Retinal pigment epithelial cell (primary cell): ENCODE measurements around the gene MATK.

ENCODE experiments used
- DNase-seq: peaks from one replicate; pipeline ENCODE4 v3.0.0-alpha.2; 2010; ENCODE audit warnings: low read depth
- H3K4me3 ChIP-seq: 2 replicates; pipeline ENCODE4 v1.5.1; 2011; ENCODE audit warnings: mild to moderate bottlenecking, low read length, control low read depth, moderate library complexity
- TF ChIP-seq, protein P1 (sequence below): conservative IDR thresholded peaks from 2 replicates; pipeline ENCODE4 v1.5.1; 2011; ENCODE audit warnings: low read depth, low read length, control low read depth, inconsistent platforms

The MATK gene

DNA sequence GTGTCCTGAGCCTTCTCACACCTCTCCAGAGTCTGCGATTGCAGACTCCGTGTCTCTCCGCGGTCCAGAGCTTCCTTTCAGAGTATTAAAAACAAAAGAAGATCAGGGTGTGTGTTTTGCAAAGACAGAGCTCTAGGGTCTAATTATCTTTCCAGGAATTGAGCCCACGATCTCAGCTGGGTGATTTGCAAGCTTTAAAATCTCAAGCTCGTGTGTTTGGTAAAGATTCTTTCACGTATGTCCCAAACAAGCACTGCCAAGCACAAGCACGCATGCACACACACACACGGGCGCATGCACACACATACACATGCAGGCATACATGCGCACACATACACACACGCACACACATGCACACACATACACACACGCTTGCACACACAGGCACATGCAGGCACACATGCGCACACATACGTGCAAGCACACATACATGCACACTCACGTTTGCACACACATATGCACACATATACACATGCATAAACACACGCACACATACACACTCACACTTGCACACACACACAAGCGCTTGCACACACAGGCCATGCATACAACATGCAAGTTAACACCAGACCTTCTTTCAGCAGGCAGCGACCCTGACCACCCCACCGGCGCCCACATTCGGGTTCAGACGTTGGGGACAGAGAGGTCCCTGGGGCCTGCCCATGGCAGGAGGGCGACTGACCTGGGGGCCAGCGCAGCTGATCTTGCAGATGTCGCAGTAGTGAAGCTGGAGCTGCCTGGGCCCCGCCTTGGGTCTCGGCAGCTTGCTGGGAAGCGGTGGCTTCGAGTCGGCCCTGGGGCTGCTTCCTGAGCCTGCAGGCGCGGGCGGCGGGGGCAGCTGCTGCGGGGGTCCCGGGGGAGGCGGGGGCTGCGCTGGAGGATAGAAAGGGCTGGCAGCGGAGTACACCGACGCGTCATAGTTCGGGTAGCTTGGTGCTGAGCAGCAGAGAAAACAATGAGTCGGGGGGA lies 44.7 kb upstream of the MATK start:
- TF ChIP-seq, protein P1, sequence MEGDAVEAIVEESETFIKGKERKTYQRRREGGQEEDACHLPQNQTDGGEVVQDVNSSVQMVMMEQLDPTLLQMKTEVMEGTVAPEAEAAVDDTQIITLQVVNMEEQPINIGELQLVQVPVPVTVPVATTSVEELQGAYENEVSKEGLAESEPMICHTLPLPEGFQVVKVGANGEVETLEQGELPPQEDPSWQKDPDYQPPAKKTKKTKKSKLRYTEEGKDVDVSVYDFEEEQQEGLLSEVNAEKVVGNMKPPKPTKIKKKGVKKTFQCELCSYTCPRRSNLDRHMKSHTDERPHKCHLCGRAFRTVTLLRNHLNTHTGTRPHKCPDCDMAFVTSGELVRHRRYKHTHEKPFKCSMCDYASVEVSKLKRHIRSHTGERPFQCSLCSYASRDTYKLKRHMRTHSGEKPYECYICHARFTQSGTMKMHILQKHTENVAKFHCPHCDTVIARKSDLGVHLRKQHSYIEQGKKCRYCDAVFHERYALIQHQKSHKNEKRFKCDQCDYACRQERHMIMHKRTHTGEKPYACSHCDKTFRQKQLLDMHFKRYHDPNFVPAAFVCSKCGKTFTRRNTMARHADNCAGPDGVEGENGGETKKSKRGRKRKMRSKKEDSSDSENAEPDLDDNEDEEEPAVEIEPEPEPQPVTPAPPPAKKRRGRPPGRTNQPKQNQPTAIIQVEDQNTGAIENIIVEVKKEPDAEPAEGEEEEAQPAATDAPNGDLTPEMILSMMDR: no peak
- no peak for DNase-seq
- no peak overlapping the region for H3K4me3 ChIP-seq

DNA sequence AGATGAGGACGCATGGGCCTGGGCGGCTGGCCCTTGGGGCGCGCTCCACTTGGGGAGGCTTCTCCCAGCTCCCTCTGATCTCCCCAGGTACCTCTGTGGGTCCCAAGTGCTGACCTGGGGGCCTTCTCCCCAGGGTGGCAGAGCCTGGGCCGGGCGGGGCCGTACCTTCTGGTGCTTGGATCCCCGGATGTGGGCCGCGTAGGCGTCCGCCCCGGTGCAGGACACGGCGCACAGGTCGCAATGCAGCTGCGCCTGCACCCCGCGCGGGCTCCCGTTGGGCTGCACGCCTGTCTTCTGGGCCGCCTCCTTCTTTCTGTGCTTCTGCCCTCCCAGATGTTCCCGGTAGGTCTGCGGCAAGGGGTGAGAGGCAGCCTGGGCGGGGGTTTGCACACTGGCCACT lies 41.1 kb upstream of the MATK start:
- no peak overlapping the region for H3K4me3 ChIP-seq
- TF ChIP-seq, protein P1: no peak
- no peak for DNase-seq

DNA sequence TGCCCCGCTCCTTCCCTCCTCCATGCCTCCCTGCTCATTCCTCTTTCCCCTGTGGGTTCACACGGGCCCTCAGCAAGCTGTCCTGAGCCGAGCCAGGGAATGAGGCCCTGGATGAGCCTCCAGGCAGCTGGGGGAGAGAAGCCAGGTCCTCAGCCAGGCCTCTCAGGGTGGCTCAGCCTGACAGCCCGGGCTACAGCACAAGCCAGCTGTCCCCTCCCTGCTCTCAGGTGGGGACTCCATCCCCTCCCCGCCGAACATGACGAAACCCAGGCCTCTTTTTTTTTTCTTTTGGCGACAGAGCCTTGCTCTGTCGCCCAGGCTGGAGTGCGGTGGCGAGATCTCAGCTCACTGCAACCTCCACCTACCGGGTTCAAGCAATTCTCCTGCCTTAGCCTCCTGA lies 40.0 kb upstream of the MATK start:
- TF ChIP-seq, protein P1: no peak
- no peak for DNase-seq
- H3K4me3 ChIP-seq: no peak overlapping the region

DNA sequence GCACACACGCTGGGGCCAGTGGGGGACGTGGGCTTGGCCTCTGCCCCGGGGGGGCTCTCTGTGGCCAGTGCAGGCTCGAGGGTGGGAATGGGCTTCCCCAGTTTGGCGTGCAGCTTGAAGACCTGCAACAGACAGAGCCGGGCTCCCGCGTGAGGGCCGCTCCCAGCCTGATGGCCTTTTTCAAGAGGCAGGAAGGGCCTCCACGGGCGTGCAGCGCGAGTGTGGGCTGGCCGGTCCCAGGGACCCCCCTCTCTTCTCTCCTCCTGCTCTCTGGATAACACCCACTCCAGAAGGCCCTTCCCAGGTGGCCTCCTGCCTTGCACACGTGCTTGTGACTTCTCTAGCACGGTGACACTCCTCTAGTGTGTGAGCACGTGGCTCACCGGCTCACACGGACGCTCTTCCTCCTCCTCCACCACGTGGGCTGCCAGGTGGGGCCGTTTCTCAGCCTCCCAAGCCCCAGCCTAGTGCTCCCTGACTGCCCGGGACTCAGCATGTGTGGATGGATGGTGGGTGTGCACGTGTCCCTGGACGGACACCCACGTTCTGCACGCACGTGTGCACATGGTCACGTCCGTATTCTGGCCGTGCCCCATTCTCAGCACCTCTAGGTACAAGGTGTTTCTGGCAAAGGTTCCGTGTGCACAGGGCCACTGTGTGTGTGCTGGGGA lies 39.2 kb upstream of the MATK start:
- TF ChIP-seq, protein P1: no peak
- H3K4me3 ChIP-seq: no peak overlapping the region
- no peak for DNase-seq

DNA sequence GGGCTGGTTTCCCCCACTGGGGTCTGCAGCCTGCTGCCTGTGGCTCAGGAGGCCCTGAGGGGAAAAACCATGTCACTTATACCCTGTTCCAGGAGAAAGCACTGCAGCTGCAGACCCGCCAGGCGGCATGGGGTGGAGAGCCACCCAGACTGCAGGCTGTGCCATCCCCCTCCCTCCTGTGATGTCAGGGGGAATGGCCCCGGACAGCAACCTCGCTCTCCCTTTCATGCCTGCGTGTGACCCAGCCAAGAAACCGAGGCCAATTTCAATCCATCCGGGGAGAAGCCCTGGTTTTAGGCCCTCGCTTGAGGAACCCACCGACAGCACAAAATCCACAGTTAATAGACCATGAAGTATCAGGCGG lies 37.2 kb upstream of the MATK start:
- H3K4me3 ChIP-seq: no peak overlapping the region
- TF ChIP-seq, protein P1: no peak
- no peak for DNase-seq

DNA sequence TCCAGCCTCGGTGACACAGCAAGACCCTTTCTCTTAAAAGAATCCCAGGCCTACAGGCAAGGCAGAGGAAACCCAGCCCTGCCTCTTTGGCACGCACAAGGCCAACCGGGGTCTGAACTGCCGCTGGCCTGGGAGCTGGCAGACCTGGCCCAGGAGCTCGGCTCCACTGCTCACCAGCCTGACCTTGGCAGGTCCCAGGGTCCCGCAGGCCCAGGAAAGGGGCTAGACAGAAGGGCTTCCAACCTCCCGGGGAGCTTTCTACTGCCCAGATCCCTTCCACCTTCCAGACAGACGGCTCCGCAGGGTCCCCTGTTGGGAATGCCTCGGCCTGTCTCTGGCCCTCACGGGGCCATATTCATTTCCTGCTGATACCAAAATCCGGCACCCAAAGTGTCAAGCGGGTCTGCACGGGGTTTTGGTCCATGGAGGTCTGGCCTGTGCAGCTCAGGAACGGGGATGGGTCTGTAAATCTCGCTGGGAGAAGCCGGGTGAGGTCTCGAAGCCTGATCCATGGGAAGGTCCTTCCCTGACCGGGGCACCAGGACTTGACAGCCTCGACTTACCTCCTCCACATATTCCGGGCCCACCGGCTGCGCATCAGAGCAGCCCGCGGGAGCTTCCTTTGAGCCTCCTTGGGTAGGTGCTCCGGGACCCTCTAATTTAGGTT lies 36.6 kb upstream of the MATK start:
- H3K4me3 ChIP-seq: no peak overlapping the region
- TF ChIP-seq, protein P1: no peak
- DNase-seq: no peak
